Hematopoietic multipotent progenitor cell treated with erythropoietin and hydrocortisone succinate and interleukin-3 and kit ligand, for 8 days (in vitro differentiated cells): ENCODE data around the gene JMJD1C.
"Not testable (repeated sequence)": the region's sequence is repeated elsewhere in the genome, so short reads cannot be mapped to it uniquely, and the experiment has no call there.

Experiments
- DNase-seq: peaks from one replicate; pipeline ENCODE4 v3.0.0-alpha.2; 2015

The JMJD1C gene

GRCh38 chr10:63465293-63466143 is at the start of gene JMJD1C:
JMJD1C (minus strand) TSS chr10:63465977; CDS start chr10:63465662, 315 bp downstream.
- peak; percentile 63 for DNase-seq

DNA sequence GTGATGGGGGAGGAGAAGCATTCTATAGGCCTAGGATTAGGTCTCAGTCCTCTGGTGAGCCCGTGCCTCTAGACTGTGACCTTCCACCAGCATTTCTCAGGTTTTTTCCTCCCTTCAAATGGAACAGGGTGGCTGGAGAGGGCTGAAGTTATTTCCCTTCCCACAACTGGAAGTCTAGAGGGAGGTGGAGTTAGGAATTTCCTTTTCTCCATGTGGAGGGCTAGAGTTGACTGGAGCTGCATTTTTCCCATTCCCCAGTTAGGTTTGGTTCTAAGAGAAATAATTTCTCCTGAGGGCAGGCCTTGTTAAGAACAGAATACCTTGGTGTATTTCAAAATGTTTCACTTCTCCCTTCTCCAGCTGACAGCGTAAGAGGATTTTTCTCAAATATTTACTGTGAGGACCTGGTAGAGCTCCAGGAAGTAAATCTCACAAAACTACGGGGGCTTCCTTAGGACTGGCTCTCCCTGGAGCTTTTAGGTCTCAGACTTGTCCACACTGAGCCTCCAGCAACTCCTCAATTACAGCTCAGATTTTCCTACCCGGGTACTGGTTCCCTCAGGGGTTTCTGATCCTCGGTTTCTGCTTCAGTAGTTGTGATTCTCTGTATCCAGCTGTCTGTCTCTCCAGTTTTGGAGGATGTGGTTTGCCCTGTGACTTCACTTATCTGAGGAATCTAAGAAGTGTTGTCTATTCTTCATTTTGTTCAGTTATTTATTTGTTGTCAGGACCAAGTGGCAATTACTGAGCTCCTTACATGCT is 49.4 kb upstream of the JMJD1C start:
- DNase-seq = peak; percentile 12

DNA sequence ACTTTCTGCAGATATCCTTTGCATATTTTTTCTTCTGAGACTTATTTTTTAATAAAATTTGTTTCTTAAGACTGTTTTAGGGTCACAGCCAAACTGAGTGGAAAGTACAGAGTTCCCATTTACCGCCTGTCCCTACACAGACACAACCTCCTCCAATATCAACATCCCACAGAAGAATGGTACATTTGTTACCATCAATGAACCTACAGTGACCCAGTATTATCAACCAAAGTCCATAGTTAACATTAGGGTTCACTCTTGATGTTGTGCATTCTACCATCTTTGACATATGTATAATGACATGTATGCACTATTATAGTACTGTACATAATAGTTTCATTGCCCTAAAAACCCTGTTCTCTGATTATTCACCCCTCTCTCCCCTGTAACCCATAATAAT is 40.8 kb upstream of the JMJD1C start:
- DNase-seq = no peak

- DNase-seq = no peak
These were observed 39.8 kb upstream of the JMJD1C start for GRCh38 chr10:63505562-63505961.

GRCh38 chr10:63504145-63504881 is 38.5 kb upstream of the JMJD1C start:
- no peak for DNase-seq

- DNase-seq = no peak
These were observed 37.6 kb upstream of the JMJD1C start for GRCh38 chr10:63503395-63503794.

GRCh38 chr10:63502832-63503231 is 37.1 kb upstream of the JMJD1C start:
- DNase-seq = no peak

DNA sequence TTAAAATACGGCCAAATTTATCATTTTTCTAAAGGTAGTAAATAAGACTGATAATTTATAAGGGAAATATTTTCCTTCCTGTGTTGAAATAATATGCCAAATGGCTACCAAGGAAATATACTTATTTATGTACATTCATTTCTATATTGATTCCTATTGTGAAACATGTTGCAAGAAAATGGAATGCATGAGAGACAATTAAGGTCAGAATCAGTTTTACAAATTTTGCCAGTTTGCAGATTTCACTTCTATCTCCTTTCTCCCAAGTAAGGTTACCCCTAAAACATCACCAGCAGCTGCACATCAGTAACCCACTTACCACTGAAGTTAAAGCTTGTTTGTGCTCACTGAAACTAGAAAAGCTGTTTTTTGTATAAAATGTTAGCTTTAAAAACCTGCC is 36.2 kb upstream of the JMJD1C start:
- DNase-seq = no peak

GRCh38 chr10:63500551-63500950 is 34.8 kb upstream of the JMJD1C start:
- DNase-seq = not testable (repeated sequence)

- DNase-seq = no peak
These were observed 32.9 kb upstream of the JMJD1C start for GRCh38 chr10:63498665-63499064.

GRCh38 chr10:63497321-63497720 is 31.5 kb upstream of the JMJD1C start:
- DNase-seq = no peak

DNA sequence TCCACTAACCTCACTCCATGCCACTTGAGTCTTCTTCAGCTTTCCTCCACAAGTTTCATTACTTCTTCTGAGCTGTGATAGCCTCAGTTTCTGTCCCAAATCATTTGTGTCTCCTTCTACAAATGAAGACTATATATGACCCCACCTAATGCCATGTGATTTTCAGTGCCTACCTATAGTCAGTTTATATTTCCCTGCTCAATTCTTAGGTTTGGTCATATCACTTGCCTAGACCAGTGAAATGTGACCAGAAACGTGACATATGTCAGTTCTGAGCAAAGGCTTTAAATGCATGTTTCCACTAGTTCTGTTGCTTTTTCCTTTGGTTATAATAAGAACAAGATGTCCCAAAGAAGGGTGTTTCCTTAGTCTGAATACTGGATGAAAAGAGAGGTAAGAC is 30.8 kb upstream of the JMJD1C start:
- no peak for DNase-seq

DNA sequence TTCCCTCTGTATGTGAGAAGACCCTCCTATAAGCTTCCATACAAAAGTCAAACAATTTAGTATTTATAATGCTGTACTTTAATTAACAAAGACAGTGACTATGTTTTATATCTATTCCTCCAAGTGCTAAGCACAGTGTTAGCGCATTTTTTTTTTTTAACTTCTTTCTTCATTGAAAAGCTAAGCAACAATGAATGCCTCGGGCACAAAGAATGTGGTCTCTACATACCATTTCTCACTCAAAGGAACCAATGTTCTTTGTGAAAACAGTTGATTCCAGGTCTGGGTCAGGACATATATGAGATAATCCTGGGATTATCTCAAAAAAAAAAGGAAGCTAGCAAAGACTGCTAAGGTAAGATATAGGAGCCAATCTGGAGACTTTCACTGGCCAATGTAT is 29.2 kb upstream of the JMJD1C start:
- DNase-seq = no peak

- DNase-seq = no peak
These were observed 27.2 kb upstream of the JMJD1C start for GRCh38 chr10:63493004-63493403.

GRCh38 chr10:63492317-63492690 is 26.5 kb upstream of the JMJD1C start:
- DNase-seq = not testable (repeated sequence)

- no peak for DNase-seq
These were observed 26.0 kb upstream of the JMJD1C start for GRCh38 chr10:63491588-63492316.

DNA sequence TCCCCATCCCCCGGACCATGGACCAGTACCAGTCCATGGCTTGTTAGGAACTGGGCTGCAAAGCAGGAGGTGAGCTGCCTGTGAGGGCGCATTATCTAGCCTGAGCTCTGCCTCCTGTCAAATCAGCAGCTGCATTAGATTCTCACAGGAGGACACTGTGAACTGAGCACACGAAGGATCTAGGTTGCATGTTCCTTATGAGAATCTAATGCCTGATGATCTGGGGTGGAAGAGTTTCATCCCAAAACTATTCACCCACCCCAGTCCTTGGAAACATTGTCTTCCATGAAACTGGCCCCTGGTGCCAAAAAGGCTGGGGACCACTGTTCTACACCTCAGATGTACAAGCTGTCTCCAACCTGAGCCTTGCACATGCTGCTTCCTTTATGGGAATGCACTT is 24.1 kb upstream of the JMJD1C start:
- no peak for DNase-seq

GRCh38 chr10:63487990-63488389 is 22.2 kb upstream of the JMJD1C start:
- no peak for DNase-seq

GRCh38 chr10:63483983-63484382 is 18.2 kb upstream of the JMJD1C start:
- no peak for DNase-seq

DNA sequence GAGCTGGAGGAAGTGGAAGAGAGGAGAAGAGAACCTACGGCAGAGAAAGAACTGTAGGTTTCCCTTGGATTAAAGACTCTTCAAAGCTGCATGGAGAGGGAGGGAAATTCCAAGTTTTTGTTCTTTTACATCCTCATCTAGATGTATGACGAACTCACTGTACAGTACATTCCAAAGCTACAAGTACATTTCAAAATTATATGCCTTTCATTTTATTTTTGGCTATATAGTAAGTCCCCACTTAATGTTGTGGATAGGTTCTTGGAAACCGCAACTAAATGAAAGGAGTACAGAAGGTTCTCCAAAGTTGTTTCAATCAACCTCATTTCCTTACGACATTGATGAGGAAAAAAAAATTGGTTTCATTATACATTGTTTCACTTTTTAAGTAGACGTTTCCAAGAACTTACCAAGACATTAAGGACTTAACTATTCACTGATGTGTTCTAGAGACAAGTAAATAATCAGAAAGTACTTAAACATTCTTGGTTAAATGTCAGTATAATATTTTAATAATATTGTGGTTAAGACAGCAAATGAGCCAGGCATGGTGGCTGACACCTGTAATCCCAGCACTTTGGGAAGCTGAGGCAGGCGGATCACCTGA is 16.1 kb upstream of the JMJD1C start:
- DNase-seq = no peak

- DNase-seq = no peak
These were observed 14.5 kb upstream of the JMJD1C start for GRCh38 chr10:63480237-63480636.

- DNase-seq = no peak
These were observed 12.8 kb upstream of the JMJD1C start for GRCh38 chr10:63478564-63478963.
